Glomerular visceral epithelial cell (primary cell): ENCODE data around the gene LYZL4.
A peak's percentile ranks its signal among the peaks of the same experiment; 100 is the strongest.

Source experiments
- DNase-seq: peaks from one replicate; pipeline ENCODE4 v3.0.0-alpha.2; 2016; ENCODE audit errors: extremely low spot score

The LYZL4 gene

GRCh38 chr3:42425736-42426407 lies 15.5 kb upstream of the LYZL4 start:
- no peak for DNase-seq

DNA sequence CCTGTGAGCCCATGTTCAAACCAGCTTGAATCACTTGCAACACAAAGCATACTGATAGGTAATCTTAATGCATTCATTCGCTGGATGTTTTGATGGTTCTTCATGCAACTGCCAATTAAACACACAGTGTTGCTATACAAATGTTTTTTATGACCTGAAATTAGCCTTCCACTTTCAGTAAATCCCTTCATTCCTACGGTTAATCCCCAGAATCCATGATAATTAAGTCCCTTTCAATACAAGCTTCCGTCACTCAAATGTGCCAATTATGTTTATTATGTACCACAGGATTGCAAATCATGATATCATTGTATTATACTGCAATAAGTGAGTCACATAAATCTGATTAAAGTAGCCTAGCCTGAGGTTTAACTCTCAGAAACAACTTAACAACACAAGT lies 14.5 kb upstream of the LYZL4 start:
- no peak for DNase-seq

DNA sequence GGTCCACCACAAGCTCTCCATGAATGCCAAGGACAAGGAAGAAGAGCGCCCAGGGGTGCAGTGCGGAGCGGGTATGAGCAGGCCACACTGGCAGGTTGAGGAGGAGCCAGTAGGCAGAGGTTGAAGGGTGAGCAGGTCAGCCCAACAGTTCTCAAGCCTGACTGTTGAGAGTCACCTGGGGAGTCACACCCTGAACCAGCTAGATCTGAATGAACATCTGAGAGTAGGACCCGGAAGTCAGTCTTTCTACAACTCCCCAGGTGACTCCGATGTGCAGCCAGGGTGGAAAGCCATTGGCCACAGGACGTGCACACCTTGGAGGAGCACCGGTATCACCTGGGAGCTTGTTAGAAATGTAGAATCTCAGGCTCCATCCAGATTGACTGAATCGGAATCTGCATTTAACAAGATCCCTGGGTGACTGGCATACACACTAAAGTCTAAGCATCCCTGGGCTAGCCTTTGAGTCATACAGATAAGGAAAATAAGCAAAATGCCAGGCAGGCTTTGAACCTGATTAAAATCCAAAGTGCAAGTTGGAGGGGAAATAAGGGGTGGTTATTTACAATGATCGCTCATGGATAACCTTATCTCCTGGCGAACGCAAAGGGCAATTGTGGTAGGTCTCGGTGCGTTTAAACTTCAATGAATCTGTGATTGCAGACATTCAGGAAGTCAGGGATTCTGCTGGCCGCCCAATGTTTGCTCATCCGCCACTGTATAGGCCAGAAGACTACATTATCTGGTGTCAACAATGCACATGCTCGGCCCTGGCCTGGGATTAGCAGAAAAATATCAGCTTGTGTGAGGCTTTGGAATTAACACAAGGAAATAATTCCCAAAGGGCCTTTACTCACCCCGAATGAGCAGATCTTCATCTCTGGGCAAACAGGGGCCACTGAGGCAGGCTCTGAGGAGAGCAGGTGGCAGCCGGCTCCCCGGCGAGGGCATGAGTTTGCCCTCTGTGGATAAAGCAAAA lies 11.7 kb upstream of the LYZL4 start:
- DNase-seq = no peak

- DNase-seq = no peak
Observed at GRCh38 chr3:42419563-42419962, 9.2 kb upstream of the LYZL4 start.

- DNase-seq = no peak
Observed at GRCh38 chr3:42412526-42413155, 2.2 kb upstream of the LYZL4 start.

GRCh38 chr3:42411429-42411828 lies 1.0 kb upstream of the LYZL4 start:
- DNase-seq = no peak

- no peak for DNase-seq
Observed at GRCh38 chr3:42408156-42408555, 2.3 kb downstream of the LYZL4 start.

GRCh38 chr3:42406727-42407450 lies 3.5 kb downstream of the LYZL4 start:
- no peak for DNase-seq

DNA sequence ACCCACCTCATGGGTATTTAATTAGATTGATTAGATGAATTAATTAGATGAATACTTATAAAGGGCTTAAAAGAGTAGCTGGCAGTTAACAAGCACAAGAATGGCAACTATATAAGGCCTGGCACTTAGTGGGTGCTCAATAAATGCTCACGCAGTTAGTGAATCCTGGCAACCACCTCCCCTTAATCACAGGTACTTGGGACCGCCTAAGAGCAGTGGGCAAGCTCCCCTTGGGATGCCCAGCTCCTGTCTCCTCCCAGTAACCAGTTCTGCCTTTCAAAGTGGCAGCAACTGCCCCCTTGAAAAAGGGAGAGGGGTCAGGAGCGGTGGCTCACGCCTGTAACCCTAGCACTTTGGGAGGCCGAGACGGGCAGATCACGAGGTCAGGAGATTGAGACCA lies 4.6 kb downstream of the LYZL4 start:
- no peak for DNase-seq

DNA sequence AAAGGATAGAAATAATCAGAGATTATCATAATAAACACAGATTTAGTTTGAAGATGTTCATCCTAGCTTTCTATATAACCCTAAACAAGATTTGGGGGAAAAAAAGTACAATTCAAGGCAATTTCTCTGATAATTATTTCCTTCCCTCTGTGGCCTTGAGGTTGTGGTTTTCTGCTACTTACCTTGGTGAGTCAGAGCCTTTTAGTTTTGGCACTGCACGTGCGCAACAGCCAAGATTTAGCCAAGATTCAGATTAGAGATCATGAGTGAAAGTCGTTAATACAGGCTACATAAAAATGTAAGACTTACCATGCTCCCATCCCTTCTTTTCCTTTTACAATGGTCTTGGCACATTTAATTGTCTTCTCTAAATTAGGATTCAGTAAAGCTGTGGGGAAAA lies 6.7 kb downstream of the LYZL4 start:
- DNase-seq = no peak

GRCh38 chr3:42402394-42403096 lies 7.9 kb downstream of the LYZL4 start:
- no peak for DNase-seq

DNA sequence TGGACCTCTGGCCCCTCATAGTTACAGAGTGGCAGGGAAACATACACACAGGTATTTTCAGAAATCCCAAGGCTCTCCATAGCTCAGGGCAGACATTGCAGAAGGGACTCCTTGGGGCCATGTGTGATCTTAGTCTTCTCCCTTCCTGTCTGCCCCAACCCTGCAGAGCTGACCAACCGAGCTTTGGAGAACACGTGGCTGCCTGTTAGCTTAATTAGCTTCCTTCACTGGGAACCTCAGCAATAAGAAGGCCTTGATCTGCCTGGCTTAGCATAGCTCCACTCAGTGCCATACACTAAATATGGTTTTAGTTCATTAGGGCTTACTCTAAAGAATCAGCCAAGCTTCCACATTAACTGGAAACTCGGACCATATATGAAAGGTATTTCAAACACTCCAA lies 12.3 kb downstream of the LYZL4 start:
- no peak for DNase-seq

- no peak for DNase-seq
Observed at GRCh38 chr3:42397644-42398043, 12.8 kb downstream of the LYZL4 start.

DNA sequence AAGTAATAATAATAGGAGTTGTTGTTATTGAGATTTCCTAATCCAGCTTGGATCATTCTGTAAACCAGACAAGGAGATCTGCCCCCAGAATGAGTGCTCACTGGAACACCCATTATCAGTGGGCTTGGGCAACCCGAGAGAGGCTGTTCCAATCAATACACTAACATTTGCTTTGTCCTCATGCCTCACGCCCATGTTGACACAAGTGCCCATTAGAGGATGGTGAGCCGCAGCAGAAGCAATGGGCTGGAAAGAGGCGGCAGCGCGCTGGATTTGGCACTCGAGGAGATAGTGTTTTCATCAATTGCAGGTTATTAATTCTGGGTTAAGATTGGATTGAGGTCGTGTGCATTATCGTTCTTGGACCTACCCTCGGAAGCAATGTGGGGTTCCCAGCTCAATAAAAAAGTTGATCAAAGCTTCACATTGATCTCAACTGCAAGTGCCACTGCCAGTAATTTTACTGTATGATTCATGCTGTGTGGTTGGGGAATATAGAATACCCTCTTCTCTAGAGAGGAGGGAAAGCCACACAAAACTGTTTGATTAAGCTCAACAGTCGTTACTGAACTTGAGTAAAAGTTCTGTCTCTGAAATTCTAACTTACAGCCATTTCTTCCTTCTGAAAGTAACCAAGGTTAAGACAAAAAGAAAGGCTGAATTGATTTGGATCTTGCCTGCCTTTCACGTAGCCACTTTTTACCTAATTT lies 15.7 kb downstream of the LYZL4 start:
- DNase-seq = no peak

DNA sequence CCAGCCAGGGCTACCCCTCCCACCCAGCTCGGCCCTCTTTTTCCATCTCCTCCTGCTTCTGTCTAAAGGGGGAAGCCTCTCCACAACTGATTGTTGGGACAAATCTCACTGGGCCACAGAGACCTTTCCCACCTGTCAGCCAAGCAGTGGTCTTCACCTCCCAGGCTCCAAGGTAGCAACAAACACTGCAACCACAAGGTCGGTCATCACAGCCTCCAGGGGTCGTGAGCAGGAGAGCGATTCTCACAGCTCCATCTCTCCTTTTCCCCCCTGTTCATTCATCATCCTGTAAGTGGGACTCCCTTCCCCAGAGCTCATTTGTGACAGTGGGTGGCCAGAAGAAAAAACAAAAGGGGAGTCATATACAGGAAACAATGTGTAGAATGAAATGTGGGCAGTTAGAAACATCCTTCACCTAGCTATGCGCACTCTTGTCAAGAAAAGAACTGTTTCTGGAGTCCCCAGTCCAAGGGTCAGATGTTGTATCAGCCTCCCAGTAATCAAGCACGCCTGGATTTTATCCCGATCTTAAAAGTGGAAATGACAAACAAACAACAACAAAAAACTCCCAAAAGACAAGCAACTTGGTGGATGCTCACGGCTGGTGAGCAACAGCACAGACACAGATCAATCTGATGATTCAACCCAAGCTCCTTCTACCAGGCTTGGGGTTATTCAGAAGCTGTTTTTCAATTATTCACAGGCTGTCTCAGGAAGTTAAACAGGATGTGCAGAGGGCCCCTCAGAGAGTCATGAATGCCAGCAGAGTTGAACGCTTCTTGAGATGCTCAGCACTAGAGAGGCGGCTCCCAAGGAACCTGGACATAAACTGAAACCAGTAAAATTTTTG lies 22.4 kb downstream of the LYZL4 start:
- no peak for DNase-seq

GRCh38 chr3:42381551-42382082 lies 28.8 kb downstream of the LYZL4 start:
- DNase-seq = no peak

DNA sequence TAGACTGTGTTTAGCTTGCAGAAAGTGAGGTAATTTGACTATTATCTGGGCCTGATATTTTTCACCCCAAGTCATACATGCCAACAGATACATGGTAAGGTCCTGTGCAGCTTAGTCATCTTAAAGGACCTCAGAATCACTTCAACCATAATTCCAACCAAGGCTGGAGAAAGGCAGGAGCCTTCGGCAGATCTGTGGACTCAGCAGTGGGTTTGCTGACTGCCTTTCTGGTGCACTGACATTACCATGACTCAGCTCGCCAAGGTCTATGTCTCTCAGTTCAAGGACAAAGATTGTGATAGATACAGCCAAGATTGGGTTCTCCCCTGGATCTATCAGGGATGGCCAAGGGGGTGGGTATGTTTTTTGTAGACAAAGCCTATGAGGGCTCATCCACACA lies 32.7 kb downstream of the LYZL4 start:
- no peak for DNase-seq

DNA sequence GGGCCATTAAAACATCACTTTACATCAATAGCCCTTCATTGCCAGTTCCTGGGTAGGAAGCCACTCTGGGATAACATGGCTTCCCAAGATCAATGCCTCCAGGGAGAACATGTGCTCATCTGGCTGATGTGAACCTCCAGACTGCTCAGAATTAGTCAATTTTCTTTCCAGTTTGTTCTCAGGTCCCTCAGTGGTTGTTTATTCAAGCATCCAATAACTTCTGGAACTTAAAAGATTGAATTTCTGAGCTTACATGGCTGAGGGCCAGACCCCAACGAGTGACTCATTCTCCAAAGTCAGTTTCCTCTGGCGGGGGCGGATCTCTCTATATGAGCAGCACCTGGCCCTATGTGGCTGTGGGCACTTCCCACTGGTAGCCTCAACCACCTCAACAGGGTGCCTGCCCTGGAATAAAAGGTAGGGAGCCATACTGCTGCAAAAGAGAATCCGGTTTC lies 34.0 kb downstream of the LYZL4 start:
- DNase-seq = peak; percentile 73

DNA sequence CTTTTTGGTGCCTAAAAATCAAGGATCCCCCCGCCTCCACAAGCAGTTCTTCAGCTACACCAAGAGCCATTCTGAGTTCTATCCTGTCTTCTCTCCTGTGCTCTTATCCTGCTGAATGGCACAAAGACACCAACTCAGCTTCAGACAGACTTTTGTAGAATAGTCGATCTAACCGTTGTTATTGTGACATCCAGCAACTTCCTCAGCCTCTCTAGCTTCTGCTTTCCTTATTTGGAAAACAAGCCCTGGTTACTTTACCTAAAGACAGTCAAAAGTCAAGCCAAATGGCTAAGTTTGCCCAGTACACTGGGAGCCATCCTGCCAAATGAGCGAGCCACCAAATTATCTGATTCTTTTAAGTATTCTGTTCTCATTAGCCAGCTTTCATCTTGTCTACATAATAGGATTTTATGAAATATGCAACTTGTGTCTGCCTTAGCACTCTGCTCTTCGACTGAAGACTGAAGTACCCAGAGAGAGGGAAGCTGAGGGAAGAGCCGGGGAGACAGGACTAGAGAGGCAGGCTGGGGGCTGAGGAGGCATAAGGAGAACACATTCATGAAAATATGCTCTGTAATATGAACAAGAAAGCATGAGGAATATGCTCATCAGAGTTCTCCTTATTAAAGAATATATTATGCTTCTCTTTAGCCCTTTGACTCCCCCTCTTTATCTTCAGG lies 35.1 kb downstream of the LYZL4 start:
- no peak for DNase-seq
